ENCODE results near the gene ZNF585A. TPM values are rescaled to one million over a fixed set of nuclear protein-coding genes. Genes with fewer than 3 reads are reported as not detected.
"Not testable (repeated sequence)": the region's sequence is repeated elsewhere in the genome, so short reads cannot be mapped to it uniquely, and the experiment has no call there.

ZNF585A gene
- total RNA-seq, 1 donor from 2014 or later, result 17.0 TPM

- CTCF ChIA-PET, result no interaction called here
- Mint-ChIP-seq H3K4me3 (no peak overlapping the region), H3K4me1 (no peaks in the 10 kb centered on the region), H3K27ac (no peak overlapping the region), H3K27me3 (no peaks in the 10 kb centered on the region), H3K36me3 (ENCODE audit: low read depth) (peaks cover 83% of the 10 kb centered on the region), H3K9me3 (peaks cover 48% of the 10 kb centered on the region)
- DNase-seq (no peak), ATAC-seq (ENCODE audit: low read depth) (no peak)
- TF ChIP-seq CTCF (IDR thresholded peaks at IDR 0.05), result no peak
- POLR2A ChIA-PET, result no interaction called here
- intact Hi-C loops (cut with micrococcal nuclease), result no loop called here
Measured at GRCh38 chr19:37127999-37128820, 44.3 kb downstream of the ZNF585A start.

- POLR2A ChIA-PET; DNase-seq; H3K27me3 Mint-ChIP-seq; H3K4me3 Mint-ChIP-seq; H3K27ac Mint-ChIP-seq; CTCF ChIA-PET; ATAC-seq (ENCODE audit: low read depth); H3K4me1 Mint-ChIP-seq; intact Hi-C loops (cut with micrococcal nuclease): not testable (repeated sequence)
- Mint-ChIP-seq H3K9me3 (peaks cover 34% of the 10 kb centered on the region), H3K36me3 (ENCODE audit: low read depth) (peaks cover 49% of the 10 kb centered on the region)
Measured at GRCh38 chr19:37122093-37122492, 50.4 kb downstream of the ZNF585A start.

- Mint-ChIP-seq H3K4me3 (no peak overlapping the region), H3K27me3 (no peaks in the 10 kb centered on the region), H3K36me3 (ENCODE audit: low read depth) (peaks cover 84% of the 10 kb centered on the region), H3K4me1 (no peaks in the 10 kb centered on the region), H3K27ac (no peak overlapping the region), H3K9me3 (peaks cover 61% of the 10 kb centered on the region)
- no peak for TF ChIP-seq CTCF (IDR thresholded peaks at IDR 0.05)
- DNase-seq (no peak), ATAC-seq (ENCODE audit: low read depth) (no peak)
- POLR2A ChIA-PET, result no interaction called here
- CTCF ChIA-PET, result no interaction called here
- intact Hi-C loops (cut with micrococcal nuclease), result no loop called here
Measured at GRCh38 chr19:37114001-37114400, 58.5 kb downstream of the ZNF585A start.

- Mint-ChIP-seq H3K9me3 (peaks cover 68% of the 10 kb centered on the region), H3K36me3 (ENCODE audit: low read depth) (peaks cover 98% of the 10 kb centered on the region)
- CTCF ChIA-PET; DNase-seq; POLR2A ChIA-PET; intact Hi-C loops (cut with micrococcal nuclease); H3K4me1 Mint-ChIP-seq; H3K27ac Mint-ChIP-seq; H3K27me3 Mint-ChIP-seq; ATAC-seq (ENCODE audit: low read depth); H3K4me3 Mint-ChIP-seq: not testable (repeated sequence)
Measured at GRCh38 chr19:37111753-37112152, 60.7 kb downstream of the ZNF585A start.

GRCh38 chr19:37104135-37104534 lies 68.4 kb downstream of the ZNF585A start:
- H3K27ac Mint-ChIP-seq; H3K27me3 Mint-ChIP-seq; H3K4me1 Mint-ChIP-seq; intact Hi-C loops (cut with micrococcal nuclease); CTCF ChIA-PET; POLR2A ChIA-PET; DNase-seq; ATAC-seq (ENCODE audit: low read depth); H3K4me3 Mint-ChIP-seq: not testable (repeated sequence)
- Mint-ChIP-seq H3K36me3 (ENCODE audit: low read depth) (peaks cover 92% of the 10 kb centered on the region), H3K9me3 (peaks cover 39% of the 10 kb centered on the region)

GRCh38 chr19:37098570-37098969 lies 73.9 kb downstream of the ZNF585A start:
- intact Hi-C loops (cut with micrococcal nuclease), result no loop called here

More at GRCh38 chr19:37098570-37098969, 73.9 kb downstream of the ZNF585A start:
- no peak overlapping the region for H3K27ac Mint-ChIP-seq
- TF ChIP-seq CTCF (IDR thresholded peaks at IDR 0.05), result no peak
- H3K4me1 Mint-ChIP-seq, result no peaks in the 10 kb centered on the region
- ATAC-seq (ENCODE audit: low read depth), result no peak
- ChIA-PET CTCF (no interaction called here), POLR2A (no interaction called here)
- H3K27me3 Mint-ChIP-seq, result no peaks in the 10 kb centered on the region
- DNase-seq, result no peak
- peaks cover 45% of the 10 kb centered on the region for H3K9me3 Mint-ChIP-seq
- no peak overlapping the region for H3K4me3 Mint-ChIP-seq
- peaks cover 96% of the 10 kb centered on the region for H3K36me3 Mint-ChIP-seq (ENCODE audit: low read depth)

Measured in activated B cell treated with CpG ODN at 0.5 μM for 24 hours (primary cell).